ENCODE results near the gene STK32B. TPM values are rescaled to one million over a fixed set of nuclear protein-coding genes. Genes with fewer than 3 reads are reported as not detected.

Gene STK32B
- total and polyA plus RNA-seq, 4 donors = 0.02 to 0.28 (median 0.08) TPM; not detected in 1

- H3K4me3 ChIP-seq (ENCODE audit: low read depth in 1 of 3, low read length in 3 of 3) = no peak overlapping the region
- no peak for TF ChIP-seq YY1 (IDR thresholded peaks at IDR 0.05)
- TF ChIP-seq RAD21 (IDR thresholded peaks at IDR 0.05) = no peak
- no peak for TF ChIP-seq TAF1 (conservative IDR thresholded peaks at IDR 0.05)
- no peak for TF ChIP-seq REST (IDR thresholded peaks at IDR 0.05)
- no peak for TF ChIP-seq FOXA2 (IDR thresholded peaks at IDR 0.05)
- no peak for TF ChIP-seq HNF4A (conservative IDR thresholded peaks at IDR 0.05)
- TF ChIP-seq SP1 (IDR thresholded peaks at IDR 0.05) = no peak
- no peak for TF ChIP-seq HNF4G (IDR thresholded peaks at IDR 0.05)
- TF ChIP-seq MAX (IDR thresholded peaks at IDR 0.05) = no peak
- TF ChIP-seq ATF3 (IDR thresholded peaks at IDR 0.05) = no peak
- no peak for TF ChIP-seq NR2F2 (IDR thresholded peaks at IDR 0.05)
- no peak for TF ChIP-seq FOXA1 (IDR thresholded peaks at IDR 0.05)
- TF ChIP-seq RXRA (IDR thresholded peaks at IDR 0.05) = no peak
- TF ChIP-seq JUND (IDR thresholded peaks at IDR 0.05) = no peak
- no peak for TF ChIP-seq CTCF (IDR thresholded peaks at IDR 0.05; ENCODE audit: low read depth, low read length, missing input control)
- TF ChIP-seq ZBTB33 (IDR thresholded peaks at IDR 0.05) = no peak
- no peak for TF ChIP-seq GABPA (IDR thresholded peaks at IDR 0.05 in 1 of 2, conservative IDR thresholded peaks at IDR 0.05 in 1 of 2)
- TF ChIP-seq EGR1 (IDR thresholded peaks at IDR 0.05; ENCODE audit: low read depth in 2 of 2) = no peak
- WGBS = 80% methylated on average over 8 of the region's 8 CpGs
- H3K9ac ChIP-seq (ENCODE audit: low read depth in 1 of 2, low read length in 2 of 2) = no peak overlapping the region
- H3K27me3 ChIP-seq (ENCODE audit: control insufficient read depth in 4 of 4, insufficient read depth in 4 of 4, low read length in 3 of 4) = peaks cover 0 to 2% (median 0%) of the 10 kb centered on the region in 4 donors
- H3K27ac ChIP-seq (ENCODE audit: low read depth in 1 of 2, low read length in 2 of 2) = no peak overlapping the region
- no peaks in the 10 kb centered on the region for H3K36me3 ChIP-seq (ENCODE audit: control insufficient read depth in 4 of 4, insufficient read depth in 3 of 4, low read depth in 1 of 4, low read length in 3 of 4)
- no peak for DNase-seq (ENCODE audit: low spot score)
- H3K4me1 ChIP-seq (ENCODE audit: control insufficient read depth in 4 of 4, insufficient read depth in 4 of 4, low read length in 3 of 4) = peaks cover 0 to 4% (median 0%) of the 10 kb centered on the region in 4 donors
- no peaks in the 10 kb centered on the region for H3K9me3 ChIP-seq (ENCODE audit: control insufficient read depth in 4 of 4, low read length in 3 of 4)
Observed at GRCh38 chr4:5381961-5382441, 330.7 kb downstream of the STK32B start.

Measured in liver (tissue), 9 donors.